ENCODE results near the gene SKAP1.

DNA sequence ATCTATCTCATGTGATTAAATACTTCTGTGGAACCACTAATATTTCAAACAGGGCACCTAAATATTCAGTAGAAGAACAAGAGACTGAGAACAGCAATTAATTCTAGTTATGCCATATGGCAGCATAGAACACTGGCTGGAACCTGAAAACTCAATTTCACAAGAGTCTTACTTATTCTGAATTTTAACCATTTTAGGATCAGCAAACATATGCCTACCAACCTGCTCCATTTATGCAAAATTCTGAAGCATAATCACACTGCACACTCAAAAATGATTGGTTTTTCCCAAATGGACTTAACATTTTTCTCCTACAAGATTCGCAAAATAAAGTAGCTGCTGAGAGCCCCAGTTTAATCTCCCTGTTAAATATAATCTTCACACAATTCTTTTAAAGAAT is 43.2 kb downstream of the SKAP1 start:
- TF ChIP-seq POLR2A (IDR thresholded peaks at IDR 0.05) = no peak
- TF ChIP-seq, protein P1, sequence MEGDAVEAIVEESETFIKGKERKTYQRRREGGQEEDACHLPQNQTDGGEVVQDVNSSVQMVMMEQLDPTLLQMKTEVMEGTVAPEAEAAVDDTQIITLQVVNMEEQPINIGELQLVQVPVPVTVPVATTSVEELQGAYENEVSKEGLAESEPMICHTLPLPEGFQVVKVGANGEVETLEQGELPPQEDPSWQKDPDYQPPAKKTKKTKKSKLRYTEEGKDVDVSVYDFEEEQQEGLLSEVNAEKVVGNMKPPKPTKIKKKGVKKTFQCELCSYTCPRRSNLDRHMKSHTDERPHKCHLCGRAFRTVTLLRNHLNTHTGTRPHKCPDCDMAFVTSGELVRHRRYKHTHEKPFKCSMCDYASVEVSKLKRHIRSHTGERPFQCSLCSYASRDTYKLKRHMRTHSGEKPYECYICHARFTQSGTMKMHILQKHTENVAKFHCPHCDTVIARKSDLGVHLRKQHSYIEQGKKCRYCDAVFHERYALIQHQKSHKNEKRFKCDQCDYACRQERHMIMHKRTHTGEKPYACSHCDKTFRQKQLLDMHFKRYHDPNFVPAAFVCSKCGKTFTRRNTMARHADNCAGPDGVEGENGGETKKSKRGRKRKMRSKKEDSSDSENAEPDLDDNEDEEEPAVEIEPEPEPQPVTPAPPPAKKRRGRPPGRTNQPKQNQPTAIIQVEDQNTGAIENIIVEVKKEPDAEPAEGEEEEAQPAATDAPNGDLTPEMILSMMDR (IDR thresholded peaks at IDR 0.05) = no peak

Measured in gastroesophageal sphincter (tissue), 3 donors.